T-helper 9 cell (primary cell): Measurements from ENCODE around the gene MAPK8IP1.

Experiments
- DNase-seq: peaks from one replicate; pipeline ENCODE4 v3.0.0-alpha.2; 2020

MAPK8IP1 gene

GRCh38 chr11:45927684-45928413 is 42.4 kb downstream of the MAPK8IP1 start:
- DNase-seq = no peak

GRCh38 chr11:45928535-45929215 is 43.2 kb downstream of the MAPK8IP1 start:
- DNase-seq = no peak

DNA sequence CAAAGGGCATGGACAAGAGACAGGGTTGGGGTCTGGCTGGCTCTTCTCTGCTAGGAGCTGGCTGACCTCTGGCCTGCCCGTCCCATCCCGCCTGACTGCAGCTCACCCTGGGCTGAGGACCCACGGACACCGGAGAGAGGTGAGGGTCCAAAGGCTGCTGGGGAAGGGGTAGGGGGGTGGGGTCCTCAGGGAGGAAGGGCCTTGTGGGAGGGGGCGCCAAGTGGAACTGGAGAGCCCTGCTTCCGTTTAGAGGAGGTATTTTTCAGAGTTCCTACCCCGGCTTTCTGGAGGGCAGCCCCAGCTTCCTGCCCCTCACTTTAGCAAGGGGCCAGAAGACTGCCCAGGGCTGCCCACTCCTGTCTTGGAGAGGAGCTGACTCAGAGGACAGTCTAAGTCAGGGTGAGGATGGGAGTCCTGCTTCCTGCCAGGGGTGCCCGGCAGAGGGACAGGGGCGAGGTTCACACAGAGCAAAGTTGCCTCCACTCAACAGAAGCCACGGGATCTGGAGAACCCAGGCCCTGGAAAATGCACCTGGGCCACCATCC is 44.1 kb downstream of the MAPK8IP1 start:
- no peak for DNase-seq

DNA sequence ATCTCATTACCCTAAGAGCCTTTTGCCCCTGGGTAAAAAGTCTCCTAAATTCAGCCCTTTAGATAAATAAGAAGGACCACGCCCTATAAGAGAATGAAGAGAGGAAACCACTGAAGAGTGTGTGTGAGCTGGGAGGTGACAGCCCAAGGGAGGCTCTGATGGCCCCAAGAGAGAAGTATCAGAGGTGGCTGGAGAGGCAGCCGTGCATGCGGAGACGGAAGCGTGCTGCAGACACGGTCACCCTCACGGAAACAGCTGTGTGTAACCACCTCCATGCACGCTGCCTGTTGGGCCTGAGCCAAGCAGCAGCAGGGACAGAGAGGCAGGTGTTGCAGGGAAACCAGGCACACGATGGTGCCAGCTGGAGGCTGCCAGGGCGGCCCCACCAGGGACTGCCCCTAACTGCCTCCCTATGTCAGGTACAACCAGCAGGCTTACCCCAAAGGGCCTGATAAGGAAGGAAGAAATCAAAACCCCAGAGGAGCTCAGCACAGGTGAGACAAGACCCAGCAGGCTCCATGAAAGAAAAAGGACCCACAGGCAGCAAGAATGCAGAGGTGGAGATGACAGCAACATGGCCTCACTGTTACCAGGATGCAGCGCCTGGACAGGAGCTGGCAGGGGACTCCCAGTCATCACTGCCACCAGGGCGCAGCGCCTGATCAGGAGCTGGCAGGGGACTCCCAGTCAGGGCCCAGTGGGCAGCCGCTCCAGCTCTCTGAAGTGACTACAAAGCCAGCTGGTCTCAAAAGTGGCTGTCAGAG is 44.8 kb downstream of the MAPK8IP1 start:
- DNase-seq = no peak

DNA sequence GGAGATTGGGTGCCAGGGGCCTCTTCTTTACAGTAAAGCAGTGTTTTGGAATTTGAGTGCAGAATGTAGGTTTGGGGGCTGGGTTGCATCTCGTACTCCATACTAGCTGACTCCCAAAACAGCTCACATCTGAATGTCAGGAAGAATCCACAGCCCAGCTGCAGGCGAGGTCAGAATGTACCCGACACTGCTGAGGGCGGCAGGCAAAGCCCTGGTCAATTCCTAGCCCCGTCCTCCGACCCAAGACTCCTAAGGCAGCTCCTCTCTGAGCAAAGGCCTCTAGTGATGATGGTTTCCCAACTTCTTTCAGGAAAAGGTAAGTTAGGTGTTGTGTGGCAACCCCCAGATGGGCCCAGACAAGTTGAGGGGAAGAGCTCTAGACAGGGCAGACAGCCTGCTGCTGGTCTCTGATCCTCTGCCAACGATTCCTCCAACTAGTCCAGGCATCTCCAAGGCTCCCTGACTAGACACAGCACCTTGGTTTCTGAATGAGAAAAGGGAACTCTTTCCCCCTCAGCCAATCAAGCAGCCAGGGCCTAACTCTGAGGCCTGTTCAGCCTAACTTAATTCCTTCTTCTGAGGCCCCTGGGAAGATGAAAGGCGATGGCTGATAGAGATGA is 45.6 kb downstream of the MAPK8IP1 start:
- no peak for DNase-seq

GRCh38 chr11:45931739-45932138 is 46.3 kb downstream of the MAPK8IP1 start:
- DNase-seq = no peak

DNA sequence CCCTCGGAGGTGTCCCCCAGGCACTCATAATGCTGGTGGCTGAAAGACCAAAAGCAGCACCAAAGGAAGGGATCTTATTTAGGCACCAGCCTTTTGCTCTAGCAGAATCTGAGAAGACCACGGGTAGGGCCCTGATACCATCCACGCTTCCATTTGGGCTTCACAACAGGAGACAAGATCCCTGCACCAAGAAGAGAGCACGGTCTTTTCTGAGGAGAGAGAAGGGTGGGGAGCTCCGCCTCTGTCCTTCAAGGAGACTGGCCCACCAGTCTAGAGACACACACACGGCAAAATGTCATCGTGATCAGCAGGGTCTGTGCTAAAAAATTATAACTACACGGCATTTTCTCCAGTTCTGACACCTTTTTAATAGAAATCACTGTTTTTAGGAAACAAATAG is 46.8 kb downstream of the MAPK8IP1 start:
- DNase-seq = no peak

- DNase-seq = no peak
These were observed 47.8 kb downstream of the MAPK8IP1 start for GRCh38 chr11:45933131-45933831.

GRCh38 chr11:45933846-45934579 is 48.6 kb downstream of the MAPK8IP1 start:
- no peak for DNase-seq

DNA sequence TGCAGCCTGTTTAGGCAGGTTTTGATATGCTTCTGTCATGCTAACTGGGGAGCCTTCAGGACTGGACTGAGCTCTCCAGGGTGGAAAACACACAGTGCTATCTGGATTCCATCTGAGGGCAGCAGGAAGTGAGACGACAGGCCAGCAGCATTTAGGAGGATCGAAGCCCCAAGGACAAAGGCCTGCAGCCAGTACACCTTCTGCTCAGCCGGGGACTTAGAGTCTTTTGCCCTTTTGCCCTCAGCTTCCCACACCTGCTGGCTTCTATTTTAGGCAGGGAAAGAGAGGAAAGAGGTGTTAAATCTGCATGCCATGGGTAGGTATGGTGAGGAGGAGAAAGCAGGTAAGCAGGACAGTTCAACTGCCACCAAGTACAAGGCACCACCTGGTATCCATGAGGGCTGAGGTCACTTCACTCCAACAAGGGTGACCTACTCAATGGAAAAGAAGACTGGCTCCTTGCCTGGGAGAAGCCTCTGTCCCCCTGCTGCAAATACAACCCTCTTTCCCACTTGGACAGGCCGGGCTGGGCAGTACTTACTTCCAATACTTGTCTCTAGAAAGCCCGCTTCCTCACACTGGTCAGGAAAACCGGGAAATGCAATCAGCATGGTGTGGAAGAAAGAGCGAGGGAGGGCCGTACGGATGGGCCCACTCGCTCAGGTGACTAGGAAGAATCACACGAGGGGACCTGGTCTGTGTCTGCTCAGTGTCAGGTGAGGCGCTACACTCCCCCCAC is 49.3 kb downstream of the MAPK8IP1 start:
- no peak for DNase-seq

DNA sequence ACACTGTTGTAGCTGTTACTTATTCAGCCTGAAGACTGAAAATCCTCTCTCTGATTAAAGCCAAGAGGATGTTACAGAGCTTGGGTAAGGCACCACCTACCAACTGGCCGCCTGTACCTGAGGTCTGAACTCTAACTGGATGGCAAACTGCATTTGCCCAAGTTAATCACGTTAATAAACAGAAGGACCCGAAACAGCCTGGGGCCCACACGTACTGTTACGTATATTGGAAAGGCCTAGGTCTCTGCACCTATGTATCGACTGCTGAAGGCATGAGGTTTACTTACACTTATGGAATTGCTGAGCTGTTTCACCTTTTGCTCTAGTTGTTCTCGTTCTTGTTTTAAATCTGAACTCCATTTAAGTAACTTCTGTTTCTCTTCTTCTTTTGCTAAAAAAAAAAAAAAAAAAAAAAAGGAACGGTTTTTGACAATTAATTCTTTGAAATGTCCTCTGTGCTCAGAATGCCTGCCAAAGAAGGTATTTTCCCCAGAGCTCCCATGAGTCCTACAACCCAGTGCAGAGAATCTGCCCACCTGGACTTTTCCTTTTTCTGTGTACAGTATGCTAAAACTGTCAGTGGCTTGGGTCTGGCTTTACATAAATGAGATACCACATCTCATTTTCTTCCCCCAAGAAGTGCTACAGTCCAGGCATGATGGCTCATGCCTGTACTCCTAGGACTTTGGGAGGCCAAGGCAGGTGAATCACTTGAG is 50.1 kb downstream of the MAPK8IP1 start:
- no peak for DNase-seq

- DNase-seq = no peak
These were observed 51.1 kb downstream of the MAPK8IP1 start for GRCh38 chr11:45936511-45937054.

- no peak for DNase-seq
These were observed 52.5 kb downstream of the MAPK8IP1 start for GRCh38 chr11:45937916-45938315.

- DNase-seq = no peak
These were observed 54.4 kb downstream of the MAPK8IP1 start for GRCh38 chr11:45939836-45940235.

- DNase-seq = no peak
These were observed 55.8 kb downstream of the MAPK8IP1 start for GRCh38 chr11:45941285-45941684.

GRCh38 chr11:45942381-45942780 is 56.9 kb downstream of the MAPK8IP1 start:
- no peak for DNase-seq

GRCh38 chr11:45945397-45945999 is 60.0 kb downstream of the MAPK8IP1 start:
- DNase-seq = no peak

- DNase-seq = no peak
These were observed 62.4 kb downstream of the MAPK8IP1 start for GRCh38 chr11:45947885-45948284.

- DNase-seq = no peak
These were observed 62.9 kb downstream of the MAPK8IP1 start for GRCh38 chr11:45948356-45948755.
